Measurements from ENCODE around the gene ANGPTL7. TPM values are rescaled to one million over a fixed set of nuclear protein-coding genes. Genes with fewer than 3 reads are reported as not detected.
"Not testable (repeated sequence)": the region's sequence is repeated elsewhere in the genome, so short reads cannot be mapped to it uniquely, and the experiment has no call there.

Gene ANGPTL7
- total RNA-seq, 6 donors from 2014 or later = 0.17 to 4.6 (median 1.3) TPM; not detected in 1

DNA sequence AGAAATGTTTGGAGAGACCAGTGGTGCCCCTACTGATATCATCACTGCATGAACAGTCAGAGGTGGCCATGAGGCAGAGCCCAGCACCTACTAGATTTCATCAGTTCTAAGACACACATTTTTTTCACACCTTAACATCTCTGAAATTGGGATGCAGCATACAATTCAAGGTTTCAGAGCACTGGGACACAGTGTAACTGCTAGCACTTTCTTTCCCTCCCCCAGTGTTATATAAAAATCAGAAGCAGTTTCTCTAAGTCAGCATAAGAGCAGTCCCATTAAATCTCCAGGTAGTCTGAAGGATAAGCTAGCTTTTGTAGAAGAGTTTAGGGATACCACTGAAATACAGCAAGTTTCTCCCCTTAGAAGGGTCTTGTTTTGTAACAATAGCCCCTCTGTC is 10.0 kb upstream of the ANGPTL7 start:
- no peak overlapping the region for H3K27ac ChIP-seq
- no peak overlapping the region for H3K4me3 ChIP-seq
- peaks cover 0 to 39% (median 16%) of the 10 kb centered on the region in 4 donors for H3K36me3 ChIP-seq
- no peaks in the 10 kb centered on the region for H3K9me3 ChIP-seq
- no peaks in the 10 kb centered on the region for H3K27me3 ChIP-seq
- H3K4me1 ChIP-seq = peaks cover 0 to 2% (median 0%) of the 10 kb centered on the region in 4 donors
- no peak for ATAC-seq (ENCODE audit: low FRiP score in 2 of 2)
- no peak for DNase-seq
- no peak for TF ChIP-seq EP300 (IDR thresholded peaks at IDR 0.05)
- TF ChIP-seq POLR2A (IDR thresholded peaks at IDR 0.05) = no peak
- TF ChIP-seq, protein P1, sequence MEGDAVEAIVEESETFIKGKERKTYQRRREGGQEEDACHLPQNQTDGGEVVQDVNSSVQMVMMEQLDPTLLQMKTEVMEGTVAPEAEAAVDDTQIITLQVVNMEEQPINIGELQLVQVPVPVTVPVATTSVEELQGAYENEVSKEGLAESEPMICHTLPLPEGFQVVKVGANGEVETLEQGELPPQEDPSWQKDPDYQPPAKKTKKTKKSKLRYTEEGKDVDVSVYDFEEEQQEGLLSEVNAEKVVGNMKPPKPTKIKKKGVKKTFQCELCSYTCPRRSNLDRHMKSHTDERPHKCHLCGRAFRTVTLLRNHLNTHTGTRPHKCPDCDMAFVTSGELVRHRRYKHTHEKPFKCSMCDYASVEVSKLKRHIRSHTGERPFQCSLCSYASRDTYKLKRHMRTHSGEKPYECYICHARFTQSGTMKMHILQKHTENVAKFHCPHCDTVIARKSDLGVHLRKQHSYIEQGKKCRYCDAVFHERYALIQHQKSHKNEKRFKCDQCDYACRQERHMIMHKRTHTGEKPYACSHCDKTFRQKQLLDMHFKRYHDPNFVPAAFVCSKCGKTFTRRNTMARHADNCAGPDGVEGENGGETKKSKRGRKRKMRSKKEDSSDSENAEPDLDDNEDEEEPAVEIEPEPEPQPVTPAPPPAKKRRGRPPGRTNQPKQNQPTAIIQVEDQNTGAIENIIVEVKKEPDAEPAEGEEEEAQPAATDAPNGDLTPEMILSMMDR (IDR thresholded peaks at IDR 0.05) = no peak
- no peak for TF ChIP-seq POLR2AphosphoS5 (IDR thresholded peaks at IDR 0.05)

DNA sequence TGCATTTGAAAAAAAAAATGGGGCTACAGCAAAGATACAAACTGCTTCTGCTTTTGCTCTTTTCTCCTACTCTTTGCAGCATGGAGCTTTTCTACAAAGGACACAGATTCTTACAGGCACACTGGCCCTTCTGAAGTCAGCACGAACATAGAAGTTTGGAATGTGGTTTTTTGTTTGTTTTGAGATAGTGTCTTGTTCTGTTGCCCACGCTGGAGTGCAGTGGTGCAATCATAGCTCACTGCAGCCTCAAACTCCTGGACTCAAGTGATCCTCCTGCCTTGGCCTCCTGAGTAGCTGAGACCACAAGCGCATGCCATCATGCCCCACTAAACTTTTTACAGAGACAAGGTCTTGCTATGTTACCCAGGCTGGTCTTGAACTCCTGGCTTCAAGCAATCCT is 9.4 kb upstream of the ANGPTL7 start:
- WGBS, 2 donors = 40 to 67% methylated on average over 2 to 3 of the region's 3 CpGs
- not testable (repeated sequence) for H3K4me3 ChIP-seq; ATAC-seq (ENCODE audit: low FRiP score in 2 of 2); H3K9me3 ChIP-seq; H3K4me1 ChIP-seq; DNase-seq; H3K27me3 ChIP-seq; H3K27ac ChIP-seq
- peaks cover 0 to 44% (median 17%) of the 10 kb centered on the region in 4 donors for H3K36me3 ChIP-seq

DNA sequence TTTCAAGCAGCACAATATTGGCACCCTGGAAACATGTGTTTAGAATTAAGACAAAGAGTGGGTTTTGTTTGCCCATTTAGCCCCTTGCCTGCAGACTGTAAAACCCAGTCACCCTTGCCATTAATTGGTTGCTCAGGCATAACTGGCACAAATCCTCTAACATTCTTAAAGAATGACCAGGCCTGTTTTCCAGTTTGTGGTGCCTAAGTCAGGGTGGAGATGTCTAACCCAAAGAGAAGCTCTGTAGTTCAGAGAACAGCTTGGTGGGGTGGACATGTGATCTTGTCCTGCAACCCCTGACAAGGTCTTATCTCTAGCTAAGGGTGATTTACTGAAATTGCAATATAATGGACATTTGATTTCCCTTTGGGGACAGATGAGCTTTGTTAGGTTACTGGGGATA is 8.8 kb upstream of the ANGPTL7 start:
- peaks cover 0 to 2% (median 0%) of the 10 kb centered on the region in 4 donors for H3K4me1 ChIP-seq
- no peaks in the 10 kb centered on the region for H3K27me3 ChIP-seq
- DNase-seq (no peak), ATAC-seq (ENCODE audit: low FRiP score in 2 of 2) (no peak)
- no peak overlapping the region for H3K27ac ChIP-seq
- H3K9me3 ChIP-seq = no peaks in the 10 kb centered on the region
- no peak overlapping the region for H3K4me3 ChIP-seq
- TF ChIP-seq POLR2AphosphoS5 (IDR thresholded peaks at IDR 0.05) (no peak), EP300 (IDR thresholded peaks at IDR 0.05) (no peak), POLR2A (IDR thresholded peaks at IDR 0.05) (no peak)
- TF ChIP-seq, protein P1 (IDR thresholded peaks at IDR 0.05) = no peak
- H3K36me3 ChIP-seq = peaks cover 0 to 45% (median 17%) of the 10 kb centered on the region in 4 donors

DNA sequence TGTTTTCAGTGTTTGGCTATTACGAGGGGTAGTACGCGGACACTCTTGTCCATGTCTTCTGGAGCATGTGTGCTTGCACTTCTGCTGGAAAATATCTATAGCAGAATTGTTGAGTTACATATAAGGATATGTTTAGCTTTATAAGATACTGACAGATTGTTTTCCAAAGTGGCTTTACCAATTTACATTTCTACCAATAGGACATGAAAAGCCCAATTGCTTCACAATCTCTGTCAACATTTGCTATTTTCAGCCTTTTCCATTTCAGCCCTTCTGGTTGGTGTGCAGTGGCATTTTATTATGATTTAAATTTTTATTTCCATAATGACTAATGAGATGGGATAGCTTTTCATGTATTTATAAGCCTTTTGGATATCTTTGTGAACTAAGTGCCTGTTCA is 6.3 kb upstream of the ANGPTL7 start:
- H3K27me3 ChIP-seq = no peaks in the 10 kb centered on the region
- H3K9me3 ChIP-seq = no peaks in the 10 kb centered on the region
- H3K27ac ChIP-seq = no peak overlapping the region
- H3K4me1 ChIP-seq = no peaks in the 10 kb centered on the region
- TF ChIP-seq EP300 (IDR thresholded peaks at IDR 0.05) (no peak), POLR2A (IDR thresholded peaks at IDR 0.05) (no peak), POLR2AphosphoS5 (IDR thresholded peaks at IDR 0.05) (no peak)
- TF ChIP-seq, protein P1 (IDR thresholded peaks at IDR 0.05) = no peak
- WGBS, 2 donors = 96 to 99% methylated on average over 3 of the region's 3 CpGs
- peaks cover 0 to 52% (median 14%) of the 10 kb centered on the region in 4 donors for H3K36me3 ChIP-seq
- no peak overlapping the region for H3K4me3 ChIP-seq
- ATAC-seq (ENCODE audit: low FRiP score in 2 of 2) (no peak), DNase-seq (no peak)

DNA sequence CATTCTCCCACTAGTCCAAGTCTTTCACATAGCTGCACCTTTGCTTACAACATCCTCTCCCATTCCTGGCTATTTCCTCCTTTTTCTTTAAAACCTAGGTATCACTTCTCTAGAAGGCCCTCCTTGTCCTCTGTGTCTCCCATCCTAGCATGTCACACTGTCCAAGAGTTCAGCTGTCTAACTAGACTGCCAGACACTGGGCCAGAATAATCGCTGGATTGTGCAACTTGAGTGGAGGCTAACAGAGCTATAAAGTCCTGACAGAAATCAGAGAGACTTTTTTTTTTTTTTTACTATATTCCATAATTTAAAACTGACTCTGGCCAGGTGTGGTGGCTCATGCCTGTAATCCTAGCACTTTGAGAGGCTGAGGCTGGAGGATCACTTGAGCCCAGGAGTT is 4.2 kb upstream of the ANGPTL7 start:
- ATAC-seq (ENCODE audit: low FRiP score in 2 of 2) (no peak), DNase-seq (no peak)
- Histone ChIP-seq H3K4me1 (no peaks in the 10 kb centered on the region), H3K27ac (no peak overlapping the region), H3K36me3 (peaks cover 0 to 45% (median 16%) of the 10 kb centered on the region in 4 donors), H3K9me3 (no peaks in the 10 kb centered on the region), H3K27me3 (no peaks in the 10 kb centered on the region), H3K4me3 (no peak overlapping the region)
- TF ChIP-seq POLR2AphosphoS5 (IDR thresholded peaks at IDR 0.05) (no peak), POLR2A (IDR thresholded peaks at IDR 0.05) (no peak)
- TF ChIP-seq, protein P1 (IDR thresholded peaks at IDR 0.05) = no peak
- 70 to 79% methylated on average over 1 of the region's 1 CpG for WGBS, 2 donors
